Measurements from ENCODE around the gene PMP22.

Gene PMP22

DNA sequence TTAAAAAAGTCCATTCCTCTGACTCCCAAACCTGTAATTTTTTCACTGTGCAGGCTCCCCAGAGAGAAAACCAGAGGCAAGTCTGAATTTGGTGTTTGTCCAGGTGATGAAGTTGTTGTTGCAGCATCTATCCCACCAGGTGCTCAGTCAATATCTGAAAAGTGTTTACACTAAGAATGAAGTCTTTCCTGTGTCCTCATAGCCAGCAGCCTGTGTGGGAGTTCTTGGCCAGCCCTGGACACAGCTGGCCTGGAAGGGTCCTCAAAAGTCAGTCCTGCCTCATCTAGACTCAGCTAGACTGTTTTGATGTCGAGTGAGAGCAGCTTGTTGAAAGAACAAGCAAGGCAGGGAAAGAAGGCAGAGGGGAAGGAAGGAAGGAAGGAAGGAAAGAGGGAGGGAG, 3.3 kb upstream of the PMP22 start:
- TF ChIP-seq, protein P1, sequence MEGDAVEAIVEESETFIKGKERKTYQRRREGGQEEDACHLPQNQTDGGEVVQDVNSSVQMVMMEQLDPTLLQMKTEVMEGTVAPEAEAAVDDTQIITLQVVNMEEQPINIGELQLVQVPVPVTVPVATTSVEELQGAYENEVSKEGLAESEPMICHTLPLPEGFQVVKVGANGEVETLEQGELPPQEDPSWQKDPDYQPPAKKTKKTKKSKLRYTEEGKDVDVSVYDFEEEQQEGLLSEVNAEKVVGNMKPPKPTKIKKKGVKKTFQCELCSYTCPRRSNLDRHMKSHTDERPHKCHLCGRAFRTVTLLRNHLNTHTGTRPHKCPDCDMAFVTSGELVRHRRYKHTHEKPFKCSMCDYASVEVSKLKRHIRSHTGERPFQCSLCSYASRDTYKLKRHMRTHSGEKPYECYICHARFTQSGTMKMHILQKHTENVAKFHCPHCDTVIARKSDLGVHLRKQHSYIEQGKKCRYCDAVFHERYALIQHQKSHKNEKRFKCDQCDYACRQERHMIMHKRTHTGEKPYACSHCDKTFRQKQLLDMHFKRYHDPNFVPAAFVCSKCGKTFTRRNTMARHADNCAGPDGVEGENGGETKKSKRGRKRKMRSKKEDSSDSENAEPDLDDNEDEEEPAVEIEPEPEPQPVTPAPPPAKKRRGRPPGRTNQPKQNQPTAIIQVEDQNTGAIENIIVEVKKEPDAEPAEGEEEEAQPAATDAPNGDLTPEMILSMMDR (IDR thresholded peaks at IDR 0.05; ENCODE audit: extremely low read depth, missing control alignments) = no peak
- no peak for DNase-seq (ENCODE audit: low spot score)

DNA sequence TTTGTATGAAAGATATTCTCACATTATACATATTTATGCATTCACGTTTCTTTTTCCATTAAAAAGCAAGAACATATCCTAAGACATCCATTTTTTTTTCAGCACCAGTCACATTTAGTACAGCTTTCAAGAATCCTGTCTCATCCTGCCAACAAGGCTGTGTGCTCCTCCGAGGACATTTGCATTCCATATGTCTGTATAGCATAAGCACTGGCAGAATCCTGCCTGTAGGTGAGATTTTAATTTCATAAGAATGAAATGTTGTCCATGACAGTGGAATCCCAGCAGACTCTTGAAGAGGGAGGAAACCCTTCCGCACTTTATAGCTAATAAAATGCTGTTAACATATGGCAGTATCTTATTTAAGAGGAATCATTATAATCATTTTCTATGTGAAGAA, 2.9 kb upstream of the PMP22 start:
- DNase-seq (ENCODE audit: low spot score) = no peak
- TF ChIP-seq, protein P1 (IDR thresholded peaks at IDR 0.05; ENCODE audit: extremely low read depth, missing control alignments) = no peak

DNA sequence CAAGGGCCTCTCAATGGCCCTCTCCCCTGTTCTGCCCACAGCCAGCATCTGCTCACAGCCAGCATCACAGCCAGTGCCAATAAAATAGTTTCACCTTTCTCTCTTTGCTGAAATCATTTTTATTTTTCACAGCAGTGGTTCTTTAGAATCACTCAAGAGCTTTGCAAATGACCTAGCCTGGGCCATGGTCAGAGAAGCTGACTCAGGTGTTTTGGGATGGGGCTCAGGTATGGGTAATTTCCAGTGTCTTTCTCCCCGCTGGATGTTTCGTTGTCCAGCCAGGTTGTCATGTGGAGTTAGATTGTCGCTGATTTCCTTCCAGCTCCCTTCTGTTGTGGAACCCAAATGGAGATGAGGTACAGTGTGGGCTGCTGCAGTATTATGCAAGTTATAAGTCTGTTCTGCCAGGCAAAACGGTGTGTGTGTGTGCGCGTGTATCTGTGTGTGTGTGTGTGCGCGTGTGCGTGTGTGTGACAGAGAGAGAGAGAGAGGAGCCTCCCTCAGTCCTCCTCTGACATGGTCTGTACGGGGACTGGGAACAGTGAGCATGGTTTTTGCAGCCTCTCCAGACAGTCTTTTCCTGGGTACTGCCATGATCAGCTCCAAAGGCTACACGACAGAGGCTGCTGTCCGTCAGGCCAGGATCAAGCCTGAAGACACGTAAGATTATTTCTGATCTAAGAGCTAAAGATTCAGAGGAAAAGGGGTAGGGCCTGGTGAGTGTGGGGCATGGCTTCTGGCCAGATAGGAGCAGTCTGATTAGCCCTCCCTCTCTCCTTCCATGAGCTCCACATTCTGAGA, 1.4 kb upstream of the PMP22 start:
- no peak for DNase-seq (ENCODE audit: low spot score)
- TF ChIP-seq, protein P1 (IDR thresholded peaks at IDR 0.05; ENCODE audit: extremely low read depth, missing control alignments) = no peak

DNA sequence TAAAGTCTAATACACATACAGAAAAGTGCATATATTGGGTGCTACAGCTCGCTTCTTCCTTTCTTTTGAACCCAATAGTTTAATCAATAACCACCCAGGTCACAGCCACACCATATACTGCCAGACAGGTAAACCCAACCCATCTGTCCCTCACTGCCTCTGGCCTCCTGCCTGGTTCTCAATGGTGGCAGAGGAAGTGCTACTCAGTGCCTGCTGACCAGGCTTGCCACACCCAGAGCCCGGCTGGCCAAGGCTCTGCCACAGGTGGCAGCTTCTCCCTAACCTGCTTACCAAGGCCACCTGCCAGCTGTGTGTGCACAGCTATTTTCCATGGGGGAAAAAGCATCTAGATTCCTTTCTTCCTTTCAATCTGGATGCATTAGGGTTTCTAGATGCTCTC, 584 bp downstream of the PMP22 start:
- no peak for DNase-seq (ENCODE audit: low spot score)
- TF ChIP-seq, protein P1 (IDR thresholded peaks at IDR 0.05; ENCODE audit: extremely low read depth, missing control alignments) = no peak

DNA sequence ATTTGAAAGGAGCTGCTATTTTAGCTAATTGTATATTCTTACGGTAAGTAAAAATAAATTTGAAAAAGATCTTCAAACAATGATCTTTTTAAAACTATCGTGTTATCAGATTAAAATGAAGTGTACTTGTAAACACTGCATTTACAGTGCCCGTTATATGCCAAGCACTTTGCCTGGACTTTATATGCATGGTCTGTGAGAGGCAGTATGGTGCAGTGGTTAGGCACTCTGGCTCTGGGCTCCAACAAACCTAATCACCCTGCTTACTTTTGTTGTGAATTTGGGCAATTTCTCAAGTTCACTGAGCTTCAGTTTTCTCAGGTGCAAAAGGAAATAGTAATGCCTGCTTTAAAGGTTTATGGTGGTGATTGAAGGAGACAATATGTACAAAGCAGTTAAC, 1.4 kb downstream of the PMP22 start:
- TF ChIP-seq, protein P1 (IDR thresholded peaks at IDR 0.05; ENCODE audit: extremely low read depth, missing control alignments) = no peak
- DNase-seq (ENCODE audit: low spot score) = no peak

DNA sequence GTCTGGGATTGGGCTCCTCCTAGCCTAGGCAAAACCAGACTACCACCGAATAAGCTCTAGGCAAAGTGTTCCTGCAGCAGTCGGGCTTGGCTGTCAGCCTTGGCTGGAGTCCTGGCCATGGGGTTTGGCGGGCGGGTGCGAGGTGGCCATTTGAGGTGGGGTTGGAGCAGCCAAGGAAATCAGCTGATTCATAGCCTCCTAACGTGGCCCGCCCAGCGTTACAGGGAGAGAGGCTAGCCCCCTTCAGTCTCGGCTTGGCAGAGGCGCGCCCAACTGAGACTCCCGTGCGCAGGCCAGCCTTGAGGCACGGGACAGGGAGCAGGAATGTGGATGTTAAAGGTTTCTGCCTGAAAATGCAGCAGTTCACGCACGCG, 1.9 kb downstream of the PMP22 start:
- TF ChIP-seq, protein P1 (IDR thresholded peaks at IDR 0.05; ENCODE audit: extremely low read depth, missing control alignments) = no peak
- no peak for DNase-seq (ENCODE audit: low spot score)

DNA sequence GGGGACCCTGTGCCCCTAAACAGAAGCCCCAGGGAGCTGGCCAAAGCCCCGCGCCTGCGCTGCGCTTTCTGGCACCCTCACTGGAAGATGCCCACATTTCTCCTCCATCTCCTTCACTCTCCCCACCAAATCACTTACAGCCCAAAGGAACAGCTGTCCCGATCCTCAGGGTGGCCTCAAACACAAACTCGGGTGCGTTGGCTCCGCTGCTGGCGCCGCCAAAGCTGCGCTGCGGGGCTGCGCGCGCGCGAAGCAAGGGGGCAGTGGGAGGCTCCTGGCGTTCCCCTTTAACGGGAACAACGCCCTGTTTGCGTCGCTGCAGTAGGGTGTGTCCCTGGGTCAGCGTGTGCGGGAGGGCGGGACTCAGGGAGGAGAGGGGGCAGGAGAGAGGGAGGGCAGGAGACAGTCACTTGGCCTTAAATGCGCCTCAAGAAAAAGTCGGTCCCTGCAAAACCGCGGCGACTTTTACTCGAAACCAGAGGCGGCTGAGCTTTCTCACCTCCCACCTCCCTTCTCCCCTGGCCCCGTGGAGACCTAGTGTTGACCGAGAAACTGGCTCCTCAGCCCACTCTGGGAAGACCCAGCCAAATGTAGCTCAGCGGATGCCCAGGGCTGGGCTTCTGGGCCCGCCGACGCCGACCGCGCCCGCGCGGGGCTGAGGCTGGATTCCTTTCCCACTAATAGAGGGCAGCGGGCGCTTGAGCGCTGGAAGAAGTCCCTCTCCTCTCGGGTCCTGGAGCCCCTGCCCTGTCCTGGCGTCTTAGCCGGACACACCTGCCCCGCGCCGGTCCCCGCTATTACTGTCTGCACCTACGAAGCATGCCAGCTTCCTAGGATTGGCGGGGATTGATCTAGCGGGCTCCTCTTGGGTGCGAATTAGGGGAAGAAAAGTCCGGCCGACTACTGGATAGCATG, 2.6 kb downstream of the PMP22 start:
- peak; percentile 32 for DNase-seq (ENCODE audit: low spot score)
- TF ChIP-seq, protein P1 (IDR thresholded peaks at IDR 0.05; ENCODE audit: extremely low read depth, missing control alignments) = no peak
